Ishikawa (cell line): ENCODE measurements around the gene NRG3.

Experiments used
- CEBPB ChIP-seq: IDR thresholded peaks from 2 replicates; pipeline ENCODE4 v1.6.1; 2012
- EGR1 ChIP-seq: IDR thresholded peaks from 2 replicates; pipeline ENCODE4 v1.6.1; 2012
- NFIC ChIP-seq: IDR thresholded peaks from 2 replicates; pipeline ENCODE4 v1.6.1; 2012
- TEAD4 ChIP-seq: IDR thresholded peaks from 2 replicates; pipeline ENCODE4 v1.6.1; 2012
- TF ChIP-seq, protein P1 (sequence below): IDR thresholded peaks from 2 replicates; pipeline ENCODE4 v1.6.1; 2012

DNA sequence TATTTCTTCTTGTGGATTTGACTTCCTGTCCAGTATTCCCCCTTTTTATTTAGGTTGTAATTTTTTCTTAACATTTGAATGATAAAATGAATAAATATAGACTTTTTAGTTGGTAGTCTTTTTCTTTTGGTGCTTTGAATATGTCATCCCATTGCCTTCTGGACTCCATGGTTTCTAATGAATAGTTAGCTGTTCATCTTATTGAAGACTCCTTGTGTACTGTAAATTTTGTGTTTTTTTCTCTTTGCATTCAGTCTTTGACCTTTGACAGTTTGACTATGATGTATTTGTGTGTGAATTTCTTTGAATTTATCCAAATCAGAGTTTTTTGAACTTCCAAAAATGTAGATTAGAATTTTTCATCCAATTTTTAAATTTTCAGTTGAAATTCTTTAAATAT, 554.3 kb downstream of the NRG3 start:
- TF ChIP-seq TEAD4: no peak
- TF ChIP-seq CEBPB: no peak
- TF ChIP-seq EGR1: no peak
- TF ChIP-seq, protein P1, sequence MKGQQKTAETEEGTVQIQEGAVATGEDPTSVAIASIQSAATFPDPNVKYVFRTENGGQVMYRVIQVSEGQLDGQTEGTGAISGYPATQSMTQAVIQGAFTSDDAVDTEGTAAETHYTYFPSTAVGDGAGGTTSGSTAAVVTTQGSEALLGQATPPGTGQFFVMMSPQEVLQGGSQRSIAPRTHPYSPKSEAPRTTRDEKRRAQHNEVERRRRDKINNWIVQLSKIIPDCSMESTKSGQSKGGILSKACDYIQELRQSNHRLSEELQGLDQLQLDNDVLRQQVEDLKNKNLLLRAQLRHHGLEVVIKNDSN: no peak
- no peak for TF ChIP-seq NFIC
